Measurements from ENCODE around the gene CNTN5. TPM values are rescaled to one million over a fixed set of nuclear protein-coding genes. Genes with fewer than 3 reads are reported as not detected.

CNTN5 gene
- total RNA-seq, 1 donor from 2014 or later = 0.36 TPM

GRCh38 chr11:99916078-99916477 lies 895.3 kb downstream of the CNTN5 start:
- no peaks in the 10 kb centered on the region for H3K36me3 ChIP-seq
- H3K4me3 ChIP-seq = no peak overlapping the region
- no peaks in the 10 kb centered on the region for H3K4me1 ChIP-seq
- no peaks in the 10 kb centered on the region for H3K27me3 ChIP-seq (ENCODE audit: low read depth)
- TF ChIP-seq CTCF (IDR thresholded peaks at IDR 0.05; ENCODE audit: borderline replicate concordance) = no peak
- intact Hi-C loops (cut with micrococcal nuclease) = no loop called here
- DNase-seq = no peak
- H3K9me3 ChIP-seq (replicated peaks) = peaks cover 30% of the 10 kb centered on the region
- no peak overlapping the region for H3K27ac ChIP-seq (replicated peaks)

- H3K4me1 ChIP-seq = no peaks in the 10 kb centered on the region
- H3K36me3 ChIP-seq = no peaks in the 10 kb centered on the region
- no peak for DNase-seq
- H3K27me3 ChIP-seq (ENCODE audit: low read depth) = no peaks in the 10 kb centered on the region
- intact Hi-C loops (cut with micrococcal nuclease) = no loop called here
- no peak for TF ChIP-seq CTCF (IDR thresholded peaks at IDR 0.05; ENCODE audit: borderline replicate concordance)
- no peak overlapping the region for H3K27ac ChIP-seq (replicated peaks)
- no peak overlapping the region for H3K4me3 ChIP-seq
- H3K9me3 ChIP-seq (replicated peaks) = peaks cover 34% of the 10 kb centered on the region
Observed at GRCh38 chr11:99918761-99919160, 898.0 kb downstream of the CNTN5 start.

- Histone ChIP-seq H3K27ac (replicated peaks) (no peak overlapping the region), H3K4me1 (no peaks in the 10 kb centered on the region), H3K9me3 (replicated peaks) (peaks cover 34% of the 10 kb centered on the region), H3K4me3 (no peak overlapping the region), H3K27me3 (ENCODE audit: low read depth) (no peaks in the 10 kb centered on the region), H3K36me3 (no peaks in the 10 kb centered on the region)
- no peak for DNase-seq
- TF ChIP-seq CTCF (IDR thresholded peaks at IDR 0.05; ENCODE audit: borderline replicate concordance) = no peak
- intact Hi-C loops (cut with micrococcal nuclease) = no loop called here
Observed at GRCh38 chr11:99920956-99921355, 900.2 kb downstream of the CNTN5 start.

- no peak for TF ChIP-seq CTCF (IDR thresholded peaks at IDR 0.05; ENCODE audit: borderline replicate concordance)
- intact Hi-C loops (cut with micrococcal nuclease) = no loop called here
- no peak for DNase-seq
- H3K4me1 ChIP-seq = no peaks in the 10 kb centered on the region
- no peaks in the 10 kb centered on the region for H3K27me3 ChIP-seq (ENCODE audit: low read depth)
- peaks cover 20% of the 10 kb centered on the region for H3K9me3 ChIP-seq (replicated peaks)
- no peaks in the 10 kb centered on the region for H3K36me3 ChIP-seq
- no peak overlapping the region for H3K27ac ChIP-seq (replicated peaks)
- H3K4me3 ChIP-seq = no peak overlapping the region
Observed at GRCh38 chr11:99925968-99926367, 905.2 kb downstream of the CNTN5 start.

- H3K4me3 ChIP-seq = no peak overlapping the region
- DNase-seq = no peak
- no peaks in the 10 kb centered on the region for H3K4me1 ChIP-seq
- peaks cover 15% of the 10 kb centered on the region for H3K9me3 ChIP-seq (replicated peaks)
- intact Hi-C loops (cut with micrococcal nuclease) = no loop called here
- H3K36me3 ChIP-seq = no peaks in the 10 kb centered on the region
- H3K27ac ChIP-seq (replicated peaks) = no peak overlapping the region
- H3K27me3 ChIP-seq (ENCODE audit: low read depth) = no peaks in the 10 kb centered on the region
- TF ChIP-seq CTCF (IDR thresholded peaks at IDR 0.05; ENCODE audit: borderline replicate concordance) = no peak
Observed at GRCh38 chr11:99932684-99933083, 911.9 kb downstream of the CNTN5 start.

- no peaks in the 10 kb centered on the region for H3K4me1 ChIP-seq
- intact Hi-C loops (cut with micrococcal nuclease) = no loop called here
- no peak for TF ChIP-seq CTCF (IDR thresholded peaks at IDR 0.05; ENCODE audit: borderline replicate concordance)
- H3K9me3 ChIP-seq (replicated peaks) = peaks cover 2% of the 10 kb centered on the region
- H3K27ac ChIP-seq (replicated peaks) = no peak overlapping the region
- no peaks in the 10 kb centered on the region for H3K27me3 ChIP-seq (ENCODE audit: low read depth)
- H3K4me3 ChIP-seq = no peak overlapping the region
- H3K36me3 ChIP-seq = no peaks in the 10 kb centered on the region
- no peak for DNase-seq
Observed at GRCh38 chr11:99934008-99934407, 913.3 kb downstream of the CNTN5 start.
